ENCODE data around the gene OR7G3.

OR7G3 gene

GRCh38 chr19:9126900-9127405, at the start of gene OR7G3:
OR7G3 (minus strand) TSS chr19:9126950; CDS start chr19:9126950, 0 bp downstream.
- no peak for DNase-seq (ENCODE audit: low spot score)

- DNase-seq (ENCODE audit: low spot score), result no peak
These were observed 48.6 kb upstream of the OR7G3 start for GRCh38 chr19:9175326-9175725.

GRCh38 chr19:9171393-9171991, 44.7 kb upstream of the OR7G3 start:
- DNase-seq (ENCODE audit: low spot score), result no peak

- DNase-seq (ENCODE audit: low spot score), result no peak
These were observed 40.1 kb upstream of the OR7G3 start for GRCh38 chr19:9166846-9167245.

- DNase-seq (ENCODE audit: low spot score), result no peak
These were observed 38.5 kb upstream of the OR7G3 start for GRCh38 chr19:9165261-9165660.

GRCh38 chr19:9161427-9161826, 34.7 kb upstream of the OR7G3 start:
- no peak for DNase-seq (ENCODE audit: low spot score)

GRCh38 chr19:9159891-9160290, 33.1 kb upstream of the OR7G3 start:
- DNase-seq (ENCODE audit: low spot score), result no peak

GRCh38 chr19:9156304-9156703, 29.6 kb upstream of the OR7G3 start:
- no peak for DNase-seq (ENCODE audit: low spot score)

- no peak for DNase-seq (ENCODE audit: low spot score)
These were observed 28.8 kb upstream of the OR7G3 start for GRCh38 chr19:9155591-9155990.

GRCh38 chr19:9151367-9151766, 24.6 kb upstream of the OR7G3 start:
- no peak for DNase-seq (ENCODE audit: low spot score)

- no peak for DNase-seq (ENCODE audit: low spot score)
These were observed 23.9 kb upstream of the OR7G3 start for GRCh38 chr19:9150650-9151049.

GRCh38 chr19:9149997-9150396, 23.2 kb upstream of the OR7G3 start:
- DNase-seq (ENCODE audit: low spot score), result no peak

- no peak for DNase-seq (ENCODE audit: low spot score)
These were observed 21.9 kb upstream of the OR7G3 start for GRCh38 chr19:9148697-9149096.

- DNase-seq (ENCODE audit: low spot score), result no peak
These were observed 20.1 kb upstream of the OR7G3 start for GRCh38 chr19:9146882-9147281.

GRCh38 chr19:9144920-9145319, 18.2 kb upstream of the OR7G3 start:
- no peak for DNase-seq (ENCODE audit: low spot score)

GRCh38 chr19:9140159-9140874, 13.6 kb upstream of the OR7G3 start, which contains the start of gene ZNF317:
ZNF317 (plus strand) TSS chr19:9140397; CDS start chr19:9156017, 15,620 bp downstream.
- DNase-seq (ENCODE audit: low spot score), result peak; percentile 92

GRCh38 chr19:9139609-9140158, 12.9 kb upstream of the OR7G3 start:
- no peak for DNase-seq (ENCODE audit: low spot score)

- DNase-seq (ENCODE audit: low spot score), result no peak
These were observed 5.7 kb upstream of the OR7G3 start for GRCh38 chr19:9132422-9132821.

GRCh38 chr19:9130965-9131364, 4.2 kb upstream of the OR7G3 start:
- no peak for DNase-seq (ENCODE audit: low spot score)

- no peak for DNase-seq (ENCODE audit: low spot score)
These were observed 1.4 kb upstream of the OR7G3 start for GRCh38 chr19:9128171-9128570.

- no peak for DNase-seq (ENCODE audit: low spot score)
These were observed 10.2 kb downstream of the OR7G3 start for GRCh38 chr19:9116547-9116946.

GRCh38 chr19:9115307-9115813, 11.4 kb downstream of the OR7G3 start, which contains the start of gene OR7G1:
OR7G1 (minus strand) TSS chr19:9115763; CDS start chr19:9115763, 0 bp downstream.
- DNase-seq (ENCODE audit: low spot score), result no peak

- no peak for DNase-seq (ENCODE audit: low spot score)
These were observed 16.8 kb downstream of the OR7G3 start for GRCh38 chr19:9109959-9110358.

Measured in left forelimb (tissue), 1 donor.